ENCODE results near the gene AQP9. TPM values are rescaled to one million over a fixed set of nuclear protein-coding genes. Genes with fewer than 3 reads are reported as not detected.

AQP9 gene
- total RNA-seq, 6 experiments from 2014 or later, result 72.9 to 350 (median 156) TPM

DNA sequence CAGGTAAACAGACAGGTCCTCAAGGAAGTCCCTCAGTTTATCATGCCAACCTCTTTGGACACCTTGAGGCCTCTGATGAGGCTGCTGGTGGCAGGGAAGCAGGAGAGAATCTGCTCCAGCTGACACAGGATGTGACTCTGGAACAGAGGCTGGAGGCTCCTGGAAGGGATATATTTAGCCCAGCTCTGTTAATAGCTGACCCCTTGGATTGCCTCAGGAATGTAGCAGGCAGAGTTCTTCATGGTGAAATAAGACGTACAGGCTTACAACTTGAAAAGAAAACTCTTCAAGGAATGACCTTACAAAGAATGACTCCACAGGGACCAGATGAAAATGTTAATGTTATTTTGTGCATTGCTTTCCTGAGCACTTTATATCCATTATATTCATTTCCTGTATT, 90.5 kb downstream of the AQP9 start:
- H3K27ac ChIP-seq, result peak overlapping the region in 1 of 3 donors; percentile 9

DNA sequence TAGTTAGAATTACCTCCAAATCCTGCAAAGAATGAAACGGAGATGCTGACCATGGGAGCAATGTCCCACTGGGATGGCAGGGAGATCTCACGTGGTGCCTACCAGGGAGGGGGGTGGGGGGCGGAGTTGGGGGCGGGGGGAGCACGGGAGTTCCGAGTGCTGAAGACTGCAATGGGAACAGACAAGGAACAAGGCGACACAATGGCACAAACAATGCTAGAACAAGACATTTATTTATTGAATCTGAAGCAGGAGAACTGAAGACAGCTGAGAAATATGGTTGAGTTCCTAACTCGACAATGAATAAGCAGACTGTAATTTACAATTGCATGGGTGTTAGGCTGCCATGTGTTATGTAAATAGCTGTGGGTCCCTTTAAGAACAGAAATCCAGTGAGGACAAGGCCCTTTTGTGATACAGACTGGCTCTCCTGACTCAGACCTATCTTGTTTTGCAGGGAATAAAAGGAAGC, 91.2 kb downstream of the AQP9 start:
- DNase-seq (no peak), ATAC-seq (no peak)

More for the DNA sequence above, 90.5 kb downstream of the AQP9 start:
- no peaks in the 10 kb centered on the region for H3K36me3 ChIP-seq
- ATAC-seq (peak; percentile 46 to 54 (median 50)), DNase-seq (no peak)
- 55% methylated on average over 1 of the region's 1 CpG for WGBS (ENCODE audit: insufficient coverage, low coverage, low lambda C conversion rate, missing lambda C conversion rate)
- H3K9me3 ChIP-seq, result no peaks in the 10 kb centered on the region
- H3K4me3 ChIP-seq, result no peak overlapping the region
- peaks cover 0 to 10% (median 0%) of the 10 kb centered on the region in 4 donors for H3K4me1 ChIP-seq
- intact Hi-C loops (cut with DNase I), result loop anchor here in 1 of 2 donors (10.0 kb wide), 1 partner anchor 536 kb away; no protein-coding TSS in a partner anchor
- no peaks in the 10 kb centered on the region for H3K27me3 ChIP-seq
- TF ChIP-seq POLR2A (IDR thresholded peaks at IDR 0.05), result no peak
- TF ChIP-seq, protein P1, sequence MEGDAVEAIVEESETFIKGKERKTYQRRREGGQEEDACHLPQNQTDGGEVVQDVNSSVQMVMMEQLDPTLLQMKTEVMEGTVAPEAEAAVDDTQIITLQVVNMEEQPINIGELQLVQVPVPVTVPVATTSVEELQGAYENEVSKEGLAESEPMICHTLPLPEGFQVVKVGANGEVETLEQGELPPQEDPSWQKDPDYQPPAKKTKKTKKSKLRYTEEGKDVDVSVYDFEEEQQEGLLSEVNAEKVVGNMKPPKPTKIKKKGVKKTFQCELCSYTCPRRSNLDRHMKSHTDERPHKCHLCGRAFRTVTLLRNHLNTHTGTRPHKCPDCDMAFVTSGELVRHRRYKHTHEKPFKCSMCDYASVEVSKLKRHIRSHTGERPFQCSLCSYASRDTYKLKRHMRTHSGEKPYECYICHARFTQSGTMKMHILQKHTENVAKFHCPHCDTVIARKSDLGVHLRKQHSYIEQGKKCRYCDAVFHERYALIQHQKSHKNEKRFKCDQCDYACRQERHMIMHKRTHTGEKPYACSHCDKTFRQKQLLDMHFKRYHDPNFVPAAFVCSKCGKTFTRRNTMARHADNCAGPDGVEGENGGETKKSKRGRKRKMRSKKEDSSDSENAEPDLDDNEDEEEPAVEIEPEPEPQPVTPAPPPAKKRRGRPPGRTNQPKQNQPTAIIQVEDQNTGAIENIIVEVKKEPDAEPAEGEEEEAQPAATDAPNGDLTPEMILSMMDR (IDR thresholded peaks at IDR 0.05), result no peak

DNA sequence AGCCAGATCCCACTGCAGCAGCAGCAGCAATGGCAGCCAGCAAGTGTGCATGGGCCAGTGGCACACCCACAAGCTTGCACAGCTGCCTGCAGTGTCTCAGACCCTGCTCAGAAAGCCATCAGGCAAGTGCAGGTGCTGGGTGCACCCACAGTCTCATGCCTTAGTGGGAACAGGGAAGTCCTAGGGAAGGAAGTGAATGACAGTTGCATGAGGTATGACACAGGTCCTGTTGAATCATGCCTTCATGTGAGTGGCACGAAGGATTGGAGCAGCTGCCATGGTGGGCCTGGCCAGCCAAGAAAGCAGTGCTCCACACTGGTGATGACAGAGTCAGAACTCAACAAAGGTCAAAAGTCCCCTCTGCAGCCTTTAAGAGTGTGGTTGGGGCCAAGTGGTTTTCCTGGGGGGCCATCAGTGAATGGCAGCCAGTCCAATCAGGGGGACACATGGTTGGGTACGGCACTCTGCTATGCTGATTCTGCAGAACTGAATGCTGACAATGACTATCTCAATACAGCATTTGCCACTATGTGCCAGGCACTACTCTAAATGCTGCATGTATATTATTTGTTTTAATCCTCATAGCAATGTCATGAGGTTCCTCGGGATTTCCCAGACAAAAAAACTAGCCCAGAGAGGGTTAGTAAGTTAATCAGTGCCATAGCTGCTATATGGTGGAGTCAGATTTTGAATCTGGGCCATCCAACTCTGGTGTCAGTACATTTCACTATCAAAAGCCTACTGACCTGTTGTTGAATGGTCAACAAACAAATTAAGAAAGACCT, 94.3 kb downstream of the AQP9 start:
- TF ChIP-seq, protein P1 (IDR thresholded peaks at IDR 0.05), result no peak
- TF ChIP-seq POLR2A (IDR thresholded peaks at IDR 0.05), result no peak
- Histone ChIP-seq H3K9me3 (no peaks in the 10 kb centered on the region), H3K36me3 (no peaks in the 10 kb centered on the region), H3K27me3 (no peaks in the 10 kb centered on the region), H3K4me1 (peaks cover 0 to 5% (median 0%) of the 10 kb centered on the region in 4 donors), H3K27ac (no peak overlapping the region), H3K4me3 (no peak overlapping the region)
- 77% methylated on average over 3 of the region's 3 CpGs for WGBS (ENCODE audit: insufficient coverage, low coverage, low lambda C conversion rate, missing lambda C conversion rate)
- ATAC-seq, result peak in 1 of 4 donors; percentile 6
- no peak for DNase-seq
- intact Hi-C loops (cut with DNase I), result no loop called here

More for the DNA sequence above, 91.2 kb downstream of the AQP9 start:
- TF ChIP-seq POLR2A (IDR thresholded peaks at IDR 0.05), result no peak
- TF ChIP-seq, protein P1 (IDR thresholded peaks at IDR 0.05), result no peak
- Histone ChIP-seq H3K4me1 (peaks cover 0 to 7% (median 0%) of the 10 kb centered on the region in 4 donors), H3K36me3 (no peaks in the 10 kb centered on the region), H3K27me3 (no peaks in the 10 kb centered on the region), H3K9me3 (no peaks in the 10 kb centered on the region), H3K27ac (no peak overlapping the region), H3K4me3 (no peak overlapping the region)
- WGBS (ENCODE audit: insufficient coverage, low coverage, low lambda C conversion rate, missing lambda C conversion rate), result 24% methylated on average over 7 of the region's 8 CpGs
- intact Hi-C loops (cut with DNase I), result loop anchor here in 1 of 2 donors (10.0 kb wide), 1 partner anchor 535 kb away; no protein-coding TSS in a partner anchor

DNA sequence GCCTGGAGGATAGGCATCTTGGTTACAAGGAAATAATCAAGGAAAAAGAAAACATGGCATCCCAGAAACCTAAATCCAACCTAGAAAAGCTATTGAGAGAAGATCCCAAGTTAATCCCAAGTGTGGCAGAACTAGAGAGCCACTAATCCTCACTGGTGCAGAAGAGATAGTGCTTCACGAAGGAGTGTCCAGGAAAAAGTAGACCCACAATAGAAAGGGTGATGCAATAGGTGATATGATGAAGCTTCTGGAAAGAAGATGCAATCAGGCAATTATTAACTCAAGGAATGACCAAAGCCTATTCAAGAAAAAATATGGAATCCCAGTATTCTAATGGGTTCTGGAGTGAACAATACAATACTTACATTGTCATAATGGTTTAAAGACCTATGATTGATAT, 95.2 kb downstream of the AQP9 start:
- ATAC-seq (peak in 3 of 4 donors; percentile 16 to 42 (median 26)), DNase-seq (no peak)
- intact Hi-C loops (cut with DNase I), result no loop called here
- H3K4me3 ChIP-seq, result no peak overlapping the region
- H3K4me1 ChIP-seq, result peaks cover 0 to 5% (median 0%) of the 10 kb centered on the region in 4 donors
- no peaks in the 10 kb centered on the region for H3K36me3 ChIP-seq
- no peak overlapping the region for H3K27ac ChIP-seq
- TF ChIP-seq, protein P1 (IDR thresholded peaks at IDR 0.05), result no peak
- no peak for TF ChIP-seq POLR2A (IDR thresholded peaks at IDR 0.05)
- H3K27me3 ChIP-seq, result no peaks in the 10 kb centered on the region
- 33% methylated on average over 1 of the region's 1 CpG for WGBS (ENCODE audit: insufficient coverage, low coverage, low lambda C conversion rate, missing lambda C conversion rate)
- H3K9me3 ChIP-seq, result no peaks in the 10 kb centered on the region

Small RNA genes within 50 kb of the gene (small RNA-seq; reads per million reads assigned to genes)
- gene MTCO3P23, result 0 reads per million in 2 experiments

Other genes with a start within 250 kb of the AQP9 start
- 10 to 100 TPM in 4 of 6 experiments, 1 to 10 TPM in 2; 4.3 to 33.2 (median 10.8) TPM for gene ALDH1A2, start 72.7 kb upstream of the AQP9 start, total RNA-seq